GM19372 (cell line): Measurements from ENCODE around the gene SEC61B.
A peak's percentile ranks its signal among the peaks of the same experiment; 100 is the strongest.
"Not testable (repeated sequence)": the region's sequence is repeated elsewhere in the genome, so short reads cannot be mapped to it uniquely, and the experiment has no call there.

Source experiments
- ATAC-seq: cut with Tn5 transposase; IDR thresholded peaks from one replicate; pipeline ENCODE4 v1.9.1; 2021; ENCODE audit warnings: mild to moderate bottlenecking, low read depth, moderate library complexity; ENCODE audit not compliant: unreplicated experiment

The SEC61B gene

DNA sequence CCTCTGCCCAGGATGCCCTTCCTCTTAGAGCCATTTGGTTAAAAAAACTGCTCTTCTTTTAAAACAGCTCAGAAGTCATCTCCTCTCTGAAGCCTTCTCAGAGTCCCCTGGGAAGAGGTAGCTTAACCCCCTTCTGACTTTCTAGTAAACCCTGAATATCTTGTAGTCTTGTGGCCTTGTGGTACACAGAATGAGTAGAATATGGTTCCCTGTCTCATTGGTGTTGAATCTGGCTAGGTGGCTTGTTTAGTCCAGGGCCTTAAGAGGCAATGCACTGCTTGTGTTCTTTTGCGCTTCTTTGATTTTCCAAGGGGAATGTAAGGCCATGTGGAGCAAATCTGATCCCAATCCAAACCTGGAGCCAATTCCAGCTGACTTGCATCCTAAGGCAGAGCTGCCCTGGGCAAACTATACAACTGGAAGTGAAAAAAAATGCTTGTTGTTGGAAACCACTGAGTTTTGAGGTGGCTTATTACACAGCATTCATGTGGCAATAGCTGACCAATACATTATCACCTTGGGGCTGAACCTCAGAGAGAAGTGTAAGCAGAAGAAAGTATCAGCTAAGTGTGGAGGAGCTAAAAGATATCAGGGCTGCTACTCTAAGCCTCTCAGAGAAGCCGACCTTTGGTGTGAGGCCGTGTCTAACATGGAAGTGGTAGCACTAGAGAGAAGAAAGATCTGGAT, 31.3 kb upstream of the SEC61B start:
- no peak for ATAC-seq

DNA sequence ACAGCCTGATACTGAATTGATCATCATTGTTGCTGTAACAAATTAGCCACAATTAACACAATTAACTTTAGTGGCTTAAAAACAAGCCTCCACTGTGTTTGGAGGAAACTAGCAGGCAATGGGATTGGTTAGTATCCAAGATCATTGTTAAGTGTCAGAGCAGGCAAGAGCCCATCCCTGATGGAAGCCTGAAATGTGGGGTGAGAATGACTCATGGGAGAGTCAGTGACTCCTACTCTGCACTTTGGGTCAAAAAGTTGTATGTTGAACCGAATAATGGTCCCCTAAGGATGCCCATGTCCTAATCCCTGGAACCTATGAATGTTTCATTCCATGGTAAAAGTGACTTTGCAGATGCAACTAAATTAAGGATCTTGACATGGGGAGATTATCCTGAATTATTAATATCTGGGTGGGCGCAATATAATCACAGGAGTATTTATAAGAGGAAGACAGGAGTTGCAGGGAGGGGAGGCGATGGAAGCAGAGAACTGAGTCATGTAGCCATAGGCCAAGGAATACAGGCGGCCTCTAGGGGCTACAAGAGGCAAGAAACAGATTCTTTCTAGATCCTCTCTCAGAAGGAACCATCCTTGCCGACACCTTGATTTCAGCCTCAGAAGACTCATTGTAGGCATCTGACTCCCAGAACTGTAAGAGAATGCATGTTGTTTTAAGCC, 29.2 kb upstream of the SEC61B start:
- no peak for ATAC-seq

DNA sequence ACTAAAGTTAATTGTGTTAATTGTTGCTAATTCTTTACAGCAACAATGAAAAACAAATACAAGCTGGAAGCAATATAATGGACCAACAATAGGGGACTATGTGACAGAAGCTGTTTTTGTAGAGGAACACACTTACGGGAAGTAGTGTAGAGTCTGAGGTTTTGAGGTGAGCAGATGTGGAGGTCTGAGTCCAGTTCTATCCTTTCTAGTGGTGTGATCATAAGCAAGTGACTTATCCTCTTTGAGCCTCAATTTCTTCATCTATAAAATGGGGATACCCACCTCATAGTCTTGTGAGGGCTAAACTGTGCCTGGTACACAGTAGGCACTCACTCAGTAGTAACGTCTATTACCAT, 28.6 kb upstream of the SEC61B start:
- no peak for ATAC-seq

DNA sequence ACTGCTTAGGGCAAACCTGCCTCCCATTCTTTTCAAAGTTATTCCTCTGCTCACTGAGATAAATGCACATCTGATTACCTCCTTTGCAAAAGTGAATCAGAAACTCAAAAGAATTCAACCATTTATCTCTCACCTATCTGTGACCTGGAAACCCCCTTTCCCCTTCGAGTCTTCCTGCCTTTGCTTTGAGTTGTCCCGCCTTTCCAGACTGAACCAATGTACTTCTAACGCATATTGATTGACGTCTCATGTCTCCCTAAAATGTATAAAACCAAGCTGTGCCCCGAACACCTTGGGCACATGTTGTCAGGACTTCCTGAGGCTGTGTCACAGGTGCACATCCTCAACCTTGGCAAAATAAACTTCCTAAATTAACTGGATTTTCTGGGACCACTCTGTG, 25.6 kb upstream of the SEC61B start:
- not testable (repeated sequence) for ATAC-seq

DNA sequence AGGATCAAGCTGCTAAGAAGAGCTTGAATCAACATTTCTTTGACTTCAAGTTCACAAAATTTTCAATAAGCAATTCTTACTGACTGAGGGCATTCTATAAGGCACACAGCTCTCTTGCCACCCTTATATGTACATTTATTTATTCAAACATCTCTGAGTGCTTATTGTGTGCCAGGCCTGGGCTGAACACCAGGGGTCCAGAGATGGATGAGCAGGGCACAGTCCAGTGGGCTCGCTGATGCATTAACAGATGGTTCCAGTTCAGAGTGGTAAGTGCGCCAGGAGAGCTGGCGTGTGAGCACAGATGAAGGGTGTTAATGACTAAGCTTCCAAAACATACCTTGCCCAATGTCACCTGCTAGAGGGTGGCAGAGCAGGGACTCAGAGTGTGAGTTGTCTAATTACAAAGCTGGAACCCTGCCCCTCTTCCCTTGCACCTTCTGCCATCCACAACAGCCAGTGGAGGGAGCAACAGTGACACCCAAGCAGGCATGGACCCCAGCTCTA, 24.9 kb upstream of the SEC61B start:
- no peak for ATAC-seq

DNA sequence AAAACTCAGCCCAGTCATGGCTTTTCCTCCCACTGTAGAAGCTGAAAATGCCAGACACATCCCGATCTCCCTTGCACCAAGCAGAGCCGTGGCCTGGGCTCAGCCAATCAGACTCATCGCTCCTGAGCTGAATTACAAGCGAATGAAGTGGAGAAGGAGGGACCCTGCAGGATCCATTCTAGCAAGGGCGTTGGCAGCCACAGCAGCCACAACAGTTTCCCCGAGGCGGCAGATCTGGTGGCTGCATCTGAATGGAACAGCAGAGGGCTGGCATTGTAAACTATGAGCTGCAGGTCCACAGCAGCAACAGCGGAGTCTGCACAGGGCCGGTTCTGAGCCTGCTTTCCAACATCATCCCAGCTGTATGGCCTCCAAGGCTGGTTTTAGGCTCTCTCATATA, 24.1 kb upstream of the SEC61B start:
- ATAC-seq = no peak

DNA sequence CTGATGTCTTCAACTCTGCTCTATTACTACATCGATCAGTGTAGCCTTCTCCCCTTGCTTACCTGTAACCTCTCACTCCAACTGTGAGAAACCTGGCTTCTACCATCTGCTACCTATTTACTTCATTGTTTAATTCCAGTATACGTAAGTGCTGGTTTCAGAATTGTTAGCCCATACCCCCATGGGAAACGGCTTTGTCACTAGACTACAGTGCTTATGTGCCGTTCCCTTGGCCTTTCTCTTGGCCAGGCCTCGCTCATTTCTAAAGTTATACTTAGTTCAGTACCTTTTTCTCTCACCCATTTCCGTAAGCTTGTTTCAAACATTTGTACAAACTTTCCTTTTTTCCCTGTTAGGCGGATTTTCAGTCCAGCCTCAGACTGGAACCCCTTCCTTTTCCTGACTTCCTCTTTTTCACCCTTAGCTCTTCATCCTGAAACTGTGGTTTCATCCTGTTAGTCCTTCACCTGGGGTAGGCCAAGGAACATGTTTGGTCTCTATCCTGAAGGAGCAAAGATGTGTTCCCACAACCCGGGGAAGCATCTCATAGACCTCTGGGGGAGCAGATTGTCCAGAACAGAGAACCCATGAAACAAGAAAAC, 22.0 kb upstream of the SEC61B start:
- ATAC-seq = no peak

DNA sequence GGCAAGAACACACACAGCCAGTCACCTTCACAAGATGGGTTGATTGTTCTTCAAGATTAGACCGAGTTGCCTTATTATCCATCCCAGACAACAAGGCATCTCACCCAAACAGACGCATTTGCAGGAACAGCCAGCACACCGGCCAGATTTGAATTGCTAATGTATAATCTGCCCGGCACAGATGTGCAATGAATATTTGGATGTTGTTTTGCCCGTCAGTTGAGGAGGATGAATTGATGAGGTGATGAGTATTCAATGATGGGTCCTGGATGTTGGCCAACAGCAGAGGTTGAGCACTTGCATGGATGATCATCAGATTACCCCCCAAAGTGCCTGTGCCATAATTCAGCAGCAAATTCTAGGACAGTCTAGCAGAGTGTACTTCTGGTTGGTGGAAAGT, 20.5 kb upstream of the SEC61B start:
- no peak for ATAC-seq

DNA sequence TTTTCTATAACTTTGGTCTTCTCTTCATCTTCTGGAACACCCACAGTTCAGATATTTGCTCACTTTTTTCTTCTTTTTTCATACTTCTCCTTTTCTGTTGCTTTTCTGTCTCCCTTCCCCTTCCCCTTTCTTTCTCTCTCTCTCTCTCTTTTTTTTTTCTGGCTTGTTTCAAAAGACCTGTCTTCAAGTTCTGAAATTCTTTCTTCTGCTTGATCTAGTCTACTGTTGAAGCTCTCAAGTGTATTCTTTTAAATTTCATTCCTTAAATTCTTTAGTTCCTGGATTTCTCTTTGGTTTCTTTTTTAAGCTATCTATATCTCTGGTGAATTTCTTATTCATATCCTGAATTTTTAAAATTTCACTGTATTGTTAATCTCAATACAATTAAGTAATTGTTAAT, 11.5 kb upstream of the SEC61B start:
- ATAC-seq = no peak

DNA sequence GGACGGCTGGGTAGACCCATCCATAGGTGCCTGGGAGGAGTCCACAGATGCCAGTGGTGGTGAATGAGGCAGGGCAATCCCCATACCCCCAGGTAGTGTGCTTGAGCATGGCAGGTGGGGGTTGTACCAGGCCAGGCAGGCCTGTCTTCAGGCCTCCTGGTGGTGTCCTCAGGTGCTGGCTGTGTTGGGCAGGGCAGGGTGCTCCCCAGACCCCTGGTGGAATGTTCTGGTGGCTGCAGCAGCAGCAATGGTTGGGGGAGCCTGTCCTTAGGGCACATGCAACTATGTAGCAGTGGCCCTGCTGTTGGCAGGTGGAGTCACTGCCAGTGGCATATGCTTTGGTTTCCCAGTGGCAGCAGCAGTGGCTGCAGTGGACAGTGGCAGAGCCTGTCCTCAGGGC, 10.3 kb upstream of the SEC61B start:
- ATAC-seq = no peak

DNA sequence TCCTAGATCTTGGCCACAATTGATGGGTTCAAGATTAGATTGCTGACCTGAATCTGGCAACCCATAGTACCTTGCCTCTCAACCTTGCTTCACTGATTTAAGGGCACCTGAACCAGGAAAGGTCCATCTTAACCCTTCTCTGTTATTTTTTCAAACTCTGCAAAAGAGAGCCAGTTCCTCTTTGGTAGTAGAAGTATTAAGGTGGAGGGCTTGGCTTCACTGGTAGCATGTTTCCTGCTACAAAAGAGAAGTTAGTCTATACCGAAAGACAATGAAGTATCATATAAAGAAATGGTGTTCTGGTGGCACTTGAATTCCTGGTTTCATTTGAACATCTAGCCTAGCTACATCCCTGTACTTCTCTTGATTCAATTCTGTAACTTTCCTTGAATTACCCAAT, 8.9 kb upstream of the SEC61B start:
- ATAC-seq = no peak

DNA sequence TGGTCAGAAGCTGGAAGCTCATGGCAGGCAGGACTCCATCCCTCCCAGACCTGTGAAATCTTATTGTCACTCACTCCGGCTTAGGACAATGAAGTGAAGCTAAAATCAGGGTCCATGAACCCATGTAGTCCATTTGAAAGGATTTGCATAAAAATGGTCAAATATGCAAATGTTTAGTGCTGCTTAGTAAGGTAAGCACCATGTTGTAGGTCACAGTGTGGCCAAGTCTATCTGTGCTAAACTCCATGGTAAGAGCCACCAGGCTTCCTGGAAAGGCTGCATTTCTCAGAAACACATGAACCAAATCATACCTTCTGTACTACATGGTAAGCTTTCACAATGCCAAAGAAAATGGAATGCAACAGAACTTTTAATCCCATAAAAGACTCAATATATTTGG, 6.0 kb upstream of the SEC61B start:
- no peak for ATAC-seq

DNA sequence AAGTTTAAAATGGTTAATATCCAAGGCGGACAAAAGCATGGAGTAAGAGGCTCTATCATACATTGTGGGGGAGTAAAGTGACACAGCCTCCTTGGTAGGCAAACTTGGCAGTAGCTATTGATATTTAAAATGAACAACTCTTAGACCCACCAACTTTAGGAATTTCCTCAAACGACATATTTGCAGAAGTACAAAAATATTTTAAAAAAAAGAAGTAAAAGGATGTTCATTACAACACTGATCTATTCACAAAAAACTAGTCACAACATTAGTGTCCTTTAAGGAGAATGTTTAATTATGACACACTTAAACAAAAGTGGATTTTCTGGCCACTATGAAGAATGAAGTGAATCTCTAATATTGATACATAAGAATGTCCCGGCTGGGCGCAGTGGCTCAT, 2.1 kb upstream of the SEC61B start:
- no peak for ATAC-seq

DNA sequence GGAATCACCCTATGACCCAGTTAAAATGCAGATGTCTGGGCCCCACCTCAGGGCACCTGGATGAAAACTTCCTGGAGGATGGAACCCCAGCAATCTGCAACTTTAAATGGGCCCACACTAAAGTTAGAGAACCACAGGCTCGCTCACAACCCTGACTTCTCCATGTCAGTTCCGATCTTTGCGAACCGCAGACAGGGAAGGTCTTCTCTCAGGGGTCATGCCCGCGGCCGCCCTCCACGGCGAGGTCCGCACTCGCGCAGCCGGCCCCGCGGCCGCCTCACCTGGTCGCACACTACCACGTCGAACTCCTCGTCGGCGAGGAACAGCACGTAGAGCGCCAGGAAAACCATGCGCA, 839 bp upstream of the SEC61B start:
- no peak for ATAC-seq

DNA sequence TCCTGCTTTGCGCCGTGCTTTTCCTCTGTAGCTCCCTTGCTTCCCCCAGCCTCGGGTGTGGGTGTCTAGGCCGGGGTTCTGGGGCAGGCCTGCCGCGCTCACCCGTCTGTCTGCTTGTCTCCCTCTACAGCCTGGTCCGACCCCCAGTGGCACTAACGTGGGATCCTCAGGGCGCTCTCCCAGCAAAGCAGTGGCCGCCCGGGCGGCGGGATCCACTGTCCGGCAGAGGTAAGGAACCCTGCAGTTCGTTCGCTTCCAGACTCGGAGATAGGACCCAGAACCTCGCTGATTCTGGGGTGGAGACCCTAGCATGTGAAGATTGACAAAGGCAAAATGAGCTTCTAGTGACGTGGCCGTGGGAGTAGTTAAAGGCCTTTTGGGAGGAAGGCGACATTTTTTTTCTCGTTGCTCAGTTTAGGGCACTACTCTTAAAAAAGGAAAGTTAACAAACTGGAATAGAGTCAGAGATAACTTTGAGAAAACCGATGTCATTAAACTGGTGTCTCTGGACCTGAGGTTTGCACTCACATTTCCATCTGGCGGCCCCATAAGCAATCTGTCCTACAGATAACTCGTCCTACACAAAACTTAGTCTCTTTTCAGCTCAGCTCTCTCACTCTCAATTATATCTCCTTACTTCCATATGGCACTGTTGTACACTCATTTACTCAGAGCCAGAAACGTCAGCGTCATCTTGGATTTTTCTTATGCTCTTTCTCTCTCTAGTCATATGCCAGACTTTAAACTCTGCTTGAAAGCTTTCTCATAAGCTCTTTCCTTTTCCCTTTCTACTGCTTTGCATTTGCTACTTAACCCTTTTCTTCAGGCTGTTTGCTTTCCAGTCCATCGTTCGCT, 561 bp downstream of the SEC61B start:
- ATAC-seq = peak; percentile 20

DNA sequence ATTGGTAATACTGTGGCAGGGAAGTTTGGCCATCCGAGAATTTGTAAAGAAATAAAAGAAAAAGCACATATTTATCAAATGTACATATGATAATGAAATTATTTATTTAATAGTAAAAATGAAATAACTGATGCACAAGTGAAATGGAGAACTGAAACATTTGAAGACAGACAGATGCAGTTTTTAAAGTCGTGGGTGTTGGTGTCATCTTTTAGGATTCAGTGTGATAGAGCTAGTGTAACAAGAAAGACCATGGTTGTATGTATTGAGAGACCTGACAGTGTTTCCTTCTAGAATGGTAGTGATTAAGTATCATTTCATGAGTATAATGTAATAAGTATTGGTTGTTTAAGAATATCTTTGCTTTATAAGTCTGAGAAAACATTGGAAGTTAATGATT, 2.4 kb downstream of the SEC61B start:
- ATAC-seq = no peak

DNA sequence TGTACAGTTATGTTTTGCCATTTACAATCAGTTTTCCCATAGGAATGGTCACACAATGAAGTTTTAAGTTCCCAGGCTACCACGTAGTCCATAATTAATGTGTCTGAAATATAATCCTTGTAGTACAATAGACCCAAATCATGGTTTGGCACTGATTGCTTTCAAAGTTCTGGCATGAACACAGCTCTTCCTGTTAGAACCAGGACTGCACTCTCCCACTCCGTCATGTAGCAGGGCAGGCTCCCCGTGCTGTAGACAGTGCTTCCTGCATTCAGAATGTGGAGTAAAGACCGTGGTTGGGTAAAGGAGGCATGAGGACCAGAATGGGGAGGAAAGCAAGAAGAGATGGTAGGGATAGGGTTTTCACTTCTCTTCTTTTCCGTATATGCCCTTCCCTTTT, 4.0 kb downstream of the SEC61B start:
- no peak for ATAC-seq

DNA sequence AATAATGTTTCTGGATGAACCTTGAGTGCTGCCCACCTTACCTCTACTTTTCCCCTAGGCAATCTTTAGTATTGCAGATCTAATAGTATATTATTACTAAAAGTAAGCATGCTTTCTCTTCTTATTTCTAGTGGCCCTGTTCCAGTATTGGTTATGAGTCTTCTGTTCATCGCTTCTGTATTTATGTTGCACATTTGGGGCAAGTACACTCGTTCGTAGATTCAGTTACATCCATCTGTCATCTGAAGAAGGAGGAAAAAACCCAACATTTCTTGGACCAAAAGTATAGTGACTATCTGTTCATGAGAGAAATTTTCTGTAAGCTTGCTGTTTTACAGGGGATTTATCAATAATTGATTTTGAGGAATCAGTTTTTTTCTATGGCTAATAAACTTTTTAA, 8.1 kb downstream of the SEC61B start:
- ATAC-seq = no peak

DNA sequence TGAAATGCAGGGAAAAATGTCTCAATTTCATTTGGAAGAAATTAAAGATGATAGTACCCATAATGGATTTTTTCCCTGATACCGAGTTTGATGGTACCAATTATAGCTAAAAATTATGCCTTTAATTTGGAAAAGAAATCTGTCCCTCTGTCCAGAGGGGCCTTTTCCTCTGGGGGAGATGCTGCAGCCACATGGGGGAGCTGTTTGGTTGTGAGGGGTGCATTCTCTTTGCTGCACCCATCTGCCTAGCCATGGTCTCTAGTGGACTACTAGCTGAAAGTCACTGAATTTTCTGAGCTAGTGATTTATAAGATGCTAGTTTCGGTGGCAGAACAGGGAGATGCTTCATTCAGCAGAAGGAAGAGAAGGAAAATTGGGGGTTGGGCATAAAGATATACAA, 9.6 kb downstream of the SEC61B start:
- no peak for ATAC-seq

DNA sequence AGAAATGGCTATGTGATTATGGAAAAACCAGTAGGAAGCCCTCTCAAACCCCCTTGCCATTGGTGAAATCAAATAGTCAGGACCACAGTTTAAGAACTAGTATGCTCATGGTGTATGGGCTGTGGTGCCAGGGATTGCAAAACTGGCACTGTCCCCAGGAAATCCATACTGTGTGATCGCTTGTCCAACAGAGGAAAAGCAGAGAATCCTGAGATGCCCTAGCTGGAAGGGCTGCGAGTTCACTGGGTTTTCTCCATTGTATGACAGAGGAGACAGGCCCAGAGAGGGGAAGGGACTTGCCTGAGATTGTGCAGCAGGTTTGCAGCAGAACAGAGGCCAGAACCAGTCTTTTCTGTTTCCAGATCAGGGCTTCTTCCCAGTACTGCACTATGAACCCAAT, 12.5 kb downstream of the SEC61B start:
- ATAC-seq = no peak

DNA sequence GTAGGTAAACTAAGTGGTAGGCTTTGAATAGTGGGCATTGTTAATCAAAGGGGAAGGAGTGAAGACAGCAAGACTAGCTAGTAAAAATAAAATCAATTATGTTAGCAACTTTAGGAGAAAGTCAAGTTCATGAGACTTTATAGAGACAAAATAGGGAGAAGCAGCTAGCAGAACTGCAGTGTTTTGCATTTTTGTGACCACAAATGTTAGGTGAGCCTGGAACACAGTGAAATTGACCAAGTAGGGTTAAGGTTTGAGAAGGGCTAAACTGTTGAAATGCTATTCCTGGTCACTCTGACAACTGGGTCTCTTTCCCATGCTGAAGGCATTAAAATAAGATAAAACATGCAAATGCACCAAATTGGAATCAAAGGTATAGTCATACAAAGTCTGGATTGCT, 13.0 kb downstream of the SEC61B start:
- ATAC-seq = no peak
